Measurements from ENCODE around the gene GAS2. TPM values are rescaled to one million over a fixed set of nuclear protein-coding genes. Genes with fewer than 3 reads are reported as not detected.

Gene GAS2
- total RNA-seq, 1 experiment from 2014 or later: 2.8 TPM

DNA sequence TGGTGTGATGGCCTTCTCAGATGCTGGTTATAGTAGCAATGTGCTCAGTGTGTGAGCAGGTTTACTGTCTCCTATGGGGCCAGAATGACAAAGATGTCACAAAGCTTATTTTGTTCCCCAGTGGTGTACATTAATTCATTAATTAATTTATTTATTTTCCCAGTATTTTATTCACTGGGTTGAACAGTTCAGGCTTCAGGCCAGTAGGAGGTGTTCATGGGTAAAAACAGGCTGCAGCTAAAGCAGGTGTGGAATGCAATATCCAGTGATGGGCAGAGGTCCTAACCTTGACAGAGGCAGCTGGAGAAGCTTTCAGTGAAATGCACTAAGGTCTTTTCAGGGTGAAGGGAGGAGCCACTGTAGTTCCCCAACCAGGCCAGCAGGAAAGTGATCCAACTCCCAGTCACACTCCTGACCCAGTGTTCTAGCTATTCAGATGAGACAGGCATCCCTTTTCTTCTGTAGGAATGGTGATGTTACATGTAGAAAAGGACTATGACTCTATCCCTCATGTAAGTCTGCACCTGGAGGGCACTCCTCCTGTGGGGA, 33.0 kb upstream of the GAS2 start:
- CTCF ChIA-PET: no interaction called here
- no peak for DNase-seq

DNA sequence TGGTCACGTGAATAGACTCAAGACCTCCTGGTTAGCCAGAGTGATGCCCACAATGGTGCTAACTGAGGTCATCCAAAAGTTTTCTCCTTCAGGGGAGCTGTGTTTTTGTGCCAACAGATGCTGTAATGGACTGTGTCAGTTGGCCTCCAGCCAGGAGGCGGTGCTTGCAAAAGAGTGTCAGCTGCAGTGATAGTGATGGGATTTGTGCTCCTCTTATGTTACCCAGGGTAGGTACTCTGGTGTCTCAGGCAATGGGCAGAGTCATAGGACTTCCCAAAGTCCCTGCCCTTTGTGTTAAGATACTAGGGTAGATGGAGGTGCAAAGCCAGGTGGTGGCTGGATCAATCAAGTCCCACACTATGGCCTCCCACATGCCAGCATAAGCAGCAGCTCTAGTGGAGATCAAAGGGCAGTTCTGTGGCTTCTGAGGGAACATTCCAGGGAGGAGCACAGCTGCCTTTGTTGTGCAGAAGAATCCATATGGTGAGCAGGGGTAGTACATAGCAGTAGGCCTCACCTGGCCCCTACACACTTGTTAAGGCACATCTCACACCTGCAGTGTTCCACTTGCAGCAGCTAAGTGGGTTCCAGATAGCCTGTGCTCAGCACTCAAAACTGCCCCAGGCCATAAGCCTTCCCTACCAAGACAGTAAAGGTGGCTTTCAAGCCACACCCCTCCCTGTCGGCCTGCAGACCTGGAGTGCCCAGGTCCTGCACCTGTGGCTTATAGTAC, 31.3 kb upstream of the GAS2 start:
- H3K9me3 ChIP-seq (ENCODE audit: insufficient read depth, low read depth): no peaks in the 10 kb centered on the region
- H4K20me1 ChIP-seq (ENCODE audit: insufficient read depth): no peaks in the 10 kb centered on the region
- ChIA-PET POLR2A (ENCODE audit: unreplicated experiment) (no interaction called here), CTCF (no interaction called here)
- H3F3A ChIP-seq (ENCODE audit: insufficient read depth, low read depth): no peaks in the 10 kb centered on the region; the same call in 1 of the 2 replicates
- no peak for TF ChIP-seq EZH2 (IDR thresholded peaks at IDR 0.05; ENCODE audit: low read depth)
- TF ChIP-seq, protein P1, sequence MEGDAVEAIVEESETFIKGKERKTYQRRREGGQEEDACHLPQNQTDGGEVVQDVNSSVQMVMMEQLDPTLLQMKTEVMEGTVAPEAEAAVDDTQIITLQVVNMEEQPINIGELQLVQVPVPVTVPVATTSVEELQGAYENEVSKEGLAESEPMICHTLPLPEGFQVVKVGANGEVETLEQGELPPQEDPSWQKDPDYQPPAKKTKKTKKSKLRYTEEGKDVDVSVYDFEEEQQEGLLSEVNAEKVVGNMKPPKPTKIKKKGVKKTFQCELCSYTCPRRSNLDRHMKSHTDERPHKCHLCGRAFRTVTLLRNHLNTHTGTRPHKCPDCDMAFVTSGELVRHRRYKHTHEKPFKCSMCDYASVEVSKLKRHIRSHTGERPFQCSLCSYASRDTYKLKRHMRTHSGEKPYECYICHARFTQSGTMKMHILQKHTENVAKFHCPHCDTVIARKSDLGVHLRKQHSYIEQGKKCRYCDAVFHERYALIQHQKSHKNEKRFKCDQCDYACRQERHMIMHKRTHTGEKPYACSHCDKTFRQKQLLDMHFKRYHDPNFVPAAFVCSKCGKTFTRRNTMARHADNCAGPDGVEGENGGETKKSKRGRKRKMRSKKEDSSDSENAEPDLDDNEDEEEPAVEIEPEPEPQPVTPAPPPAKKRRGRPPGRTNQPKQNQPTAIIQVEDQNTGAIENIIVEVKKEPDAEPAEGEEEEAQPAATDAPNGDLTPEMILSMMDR (conservative IDR thresholded peaks at IDR 0.05): no peak
- intact Hi-C loops (cut with micrococcal nuclease; ENCODE audit: unreplicated experiment): no loop called here
- DNase-seq: peak in 1 of 2 experiments; percentile 22
- H2AFZ ChIP-seq: no peak overlapping the region
- H3K27me3 ChIP-seq (ENCODE audit: insufficient read depth, low read depth): no peaks in the 10 kb centered on the region
- H3K36me3 ChIP-seq (ENCODE audit: low read depth): no peaks in the 10 kb centered on the region
- no peaks in the 10 kb centered on the region for H3K4me1 ChIP-seq (replicated peaks; ENCODE audit: insufficient read depth)
- BruUV-seq (replicated peaks): no TSS peak
- H3K9me2 ChIP-seq (ENCODE audit: insufficient read depth): no peaks in the 10 kb centered on the region
- no peak overlapping the region for H3K4me3 ChIP-seq
- no peak overlapping the region for H3K27ac ChIP-seq
- H3K79me2 ChIP-seq (ENCODE audit: low read depth): no peaks in the 10 kb centered on the region
- H3K4me2 ChIP-seq: no peak overlapping the region

More for the DNA sequence above, 33.0 kb upstream of the GAS2 start:
- POLR2A ChIA-PET (ENCODE audit: unreplicated experiment): no interaction called here
- no peaks in the 10 kb centered on the region for H3K9me3 ChIP-seq (ENCODE audit: insufficient read depth, low read depth)
- intact Hi-C loops (cut with micrococcal nuclease; ENCODE audit: unreplicated experiment): no loop called here
- no peaks in the 10 kb centered on the region; the same call in 1 of the 2 replicates for H3K9me2 ChIP-seq (ENCODE audit: insufficient read depth)
- no peak overlapping the region for H3K27ac ChIP-seq
- H3K36me3 ChIP-seq (ENCODE audit: low read depth): no peaks in the 10 kb centered on the region
- H4K20me1 ChIP-seq (ENCODE audit: insufficient read depth): no peaks in the 10 kb centered on the region
- TF ChIP-seq EZH2 (IDR thresholded peaks at IDR 0.05; ENCODE audit: low read depth): no peak
- TF ChIP-seq, protein P1 (conservative IDR thresholded peaks at IDR 0.05): 0 out of 2 replicates have a peak, but pooled peaks have one; percentile 18
- H2AFZ ChIP-seq: no peak overlapping the region
- H3K79me2 ChIP-seq (ENCODE audit: low read depth): no peaks in the 10 kb centered on the region
- no peak overlapping the region for H3K4me3 ChIP-seq
- no TSS peak for BruUV-seq (replicated peaks)
- no peaks in the 10 kb centered on the region for H3K27me3 ChIP-seq (ENCODE audit: insufficient read depth, low read depth)
- H3K4me1 ChIP-seq (replicated peaks; ENCODE audit: insufficient read depth): no peaks in the 10 kb centered on the region
- no peak overlapping the region for H3K4me2 ChIP-seq
- no peaks in the 10 kb centered on the region; the same call in 1 of the 2 replicates for H3F3A ChIP-seq (ENCODE audit: insufficient read depth, low read depth)

DNA sequence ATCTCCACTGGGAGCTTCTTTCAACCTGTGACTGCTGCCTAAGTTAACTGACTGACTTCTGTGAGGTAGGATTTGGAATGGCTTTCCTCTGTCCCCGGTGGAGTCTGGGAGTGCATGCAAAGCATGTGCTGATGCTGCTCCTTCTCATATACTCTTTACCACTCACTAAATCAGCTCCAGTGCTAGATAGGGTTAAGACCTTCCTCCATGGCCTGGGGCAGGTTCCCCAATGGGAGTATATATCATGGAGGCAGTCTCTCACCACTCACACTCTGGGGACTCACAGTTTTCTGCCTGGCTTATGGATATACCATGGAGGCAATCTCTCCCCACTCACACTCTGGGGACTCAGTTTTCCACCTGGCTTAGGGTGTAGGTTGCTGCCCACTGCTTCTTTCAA, 30.7 kb upstream of the GAS2 start:
- ChIA-PET POLR2A (ENCODE audit: unreplicated experiment) (no interaction called here), CTCF (no interaction called here)
- DNase-seq: no peak
- Histone ChIP-seq H3K4me2 (no peak overlapping the region), H3F3A (ENCODE audit: insufficient read depth, low read depth) (no peaks in the 10 kb centered on the region; the same call in 1 of the 2 replicates), H3K4me3 (no peak overlapping the region), H4K20me1 (ENCODE audit: insufficient read depth) (no peaks in the 10 kb centered on the region), H3K27me3 (ENCODE audit: insufficient read depth, low read depth) (no peaks in the 10 kb centered on the region), H3K4me1 (replicated peaks; ENCODE audit: insufficient read depth) (no peaks in the 10 kb centered on the region), H3K9me2 (ENCODE audit: insufficient read depth) (no peaks in the 10 kb centered on the region), H2AFZ (no peak overlapping the region), H3K27ac (no peak overlapping the region), H3K9me3 (ENCODE audit: insufficient read depth, low read depth) (no peaks in the 10 kb centered on the region), H3K79me2 (ENCODE audit: low read depth) (no peaks in the 10 kb centered on the region), H3K36me3 (ENCODE audit: low read depth) (no peaks in the 10 kb centered on the region)
- intact Hi-C loops (cut with micrococcal nuclease; ENCODE audit: unreplicated experiment): no loop called here
- TF ChIP-seq EZH2 (IDR thresholded peaks at IDR 0.05; ENCODE audit: low read depth): no peak
- TF ChIP-seq, protein P1 (conservative IDR thresholded peaks at IDR 0.05): no peak
- no TSS peak for BruUV-seq (replicated peaks)

Data from PC-9 (cell line).